T follicular helper cell (primary cell): ENCODE measurements around the gene OR10P1.

ENCODE experiments used
- DNase-seq: peaks from one replicate; pipeline ENCODE4 v3.0.0-alpha.2; 2020; ENCODE audit warnings: low read depth

OR10P1 gene

GRCh38 chr12:55684761-55685370 is 48.2 kb downstream of the OR10P1 start:
- no peak for DNase-seq

DNA sequence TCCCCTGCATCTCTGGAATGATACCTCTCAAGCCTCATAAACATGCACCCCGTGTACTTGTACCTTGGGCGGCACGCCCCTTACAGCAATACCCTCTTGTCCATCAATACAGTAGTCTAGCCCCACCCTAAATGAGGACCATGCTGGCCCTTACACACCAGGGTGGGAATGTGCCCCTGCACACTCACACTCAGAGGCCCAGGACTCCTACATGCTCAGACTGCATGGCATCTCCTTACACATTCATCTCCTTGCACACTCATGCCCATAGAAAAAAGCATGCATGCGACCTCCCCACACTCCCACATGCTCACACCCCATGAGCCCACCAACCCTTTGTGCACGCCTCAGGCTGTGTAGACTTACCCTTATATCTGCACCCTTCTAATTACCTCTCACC is 49.0 kb downstream of the OR10P1 start:
- DNase-seq = no peak

GRCh38 chr12:55686366-55687010 is 49.8 kb downstream of the OR10P1 start:
- DNase-seq = no peak
